ENCODE results near the gene NOTUM.
"Not testable (repeated sequence)": the region's sequence is repeated elsewhere in the genome, so short reads cannot be mapped to it uniquely, and the experiment has no call there.

NOTUM gene

GRCh38 chr17:81996232-81996756, 35.3 kb upstream of the NOTUM start:
- no peak for DNase-seq

GRCh38 chr17:81995463-81996231, 34.7 kb upstream of the NOTUM start:
- DNase-seq: no peak

GRCh38 chr17:81994593-81995462, 33.8 kb upstream of the NOTUM start:
- DNase-seq: no peak

- no peak for DNase-seq
Measured at GRCh38 chr17:81993729-81994592, 33.0 kb upstream of the NOTUM start.

- no peak for DNase-seq
Measured at GRCh38 chr17:81992306-81993102, 31.5 kb upstream of the NOTUM start.

GRCh38 chr17:81991684-81992305, 30.8 kb upstream of the NOTUM start:
- no peak for DNase-seq

GRCh38 chr17:81990836-81991683, 30.1 kb upstream of the NOTUM start:
- no peak for DNase-seq

GRCh38 chr17:81987161-81987770, 26.3 kb upstream of the NOTUM start:
- no peak for DNase-seq

- DNase-seq: no peak
Measured at GRCh38 chr17:81986606-81987005, 25.6 kb upstream of the NOTUM start.

GRCh38 chr17:81984773-81985410, 23.9 kb upstream of the NOTUM start:
- no peak for DNase-seq

- DNase-seq: no peak
Measured at GRCh38 chr17:81983639-81984373, 22.8 kb upstream of the NOTUM start.

GRCh38 chr17:81983011-81983638, 22.1 kb upstream of the NOTUM start:
- no peak for DNase-seq

- DNase-seq: not testable (repeated sequence)
Measured at GRCh38 chr17:81981511-81981910, 20.5 kb upstream of the NOTUM start.

- DNase-seq: no peak
Measured at GRCh38 chr17:81980707-81981343, 19.8 kb upstream of the NOTUM start.

- DNase-seq: no peak
Measured at GRCh38 chr17:81980122-81980521, 19.1 kb upstream of the NOTUM start.

GRCh38 chr17:81978524-81979298, 17.7 kb upstream of the NOTUM start:
- no peak for DNase-seq

All from NCI-H82 (cell line).